ENCODE results near the gene KRT79. TPM values are rescaled to one million over a fixed set of nuclear protein-coding genes. Genes with fewer than 3 reads are reported as not detected.

The KRT79 gene
- total RNA-seq, 1 donor from 2014 or later = not detected

DNA sequence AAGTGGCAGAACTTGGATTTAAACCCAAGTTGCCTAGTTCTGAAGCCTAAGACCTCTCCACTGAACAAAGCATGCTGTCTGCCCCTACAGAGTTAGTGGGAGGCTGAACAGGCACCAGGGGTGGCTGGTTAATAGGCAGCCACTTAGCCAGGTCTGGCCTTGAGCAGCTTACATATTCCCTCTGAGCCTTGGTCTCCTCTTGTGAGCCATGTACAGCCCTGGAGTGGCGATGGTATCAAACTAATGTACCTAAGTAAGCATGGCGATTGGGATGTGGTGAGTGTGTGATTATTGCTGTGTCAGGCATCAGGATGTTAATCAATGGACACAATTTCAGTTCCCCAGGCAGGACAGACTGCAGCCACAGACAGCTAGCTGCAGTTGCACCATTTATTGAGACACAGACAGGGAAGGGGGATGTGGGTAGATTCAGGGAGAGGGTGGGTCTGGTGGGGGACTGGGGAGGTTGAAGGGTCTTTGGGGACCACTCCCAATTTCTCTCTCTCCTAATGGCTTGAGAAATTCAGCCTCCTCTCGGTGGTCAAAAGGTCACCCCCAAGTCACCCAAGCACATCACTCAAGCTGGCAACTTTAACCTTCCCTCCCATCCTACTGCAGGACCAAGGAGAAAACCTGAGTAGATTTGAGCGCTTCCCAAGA lies 12.9 kb downstream of the KRT79 start:
- no peak for DNase-seq (ENCODE audit: low spot score in 2 of 2, unreplicated experiment in 2 of 2)
- peaks cover 18% of the 10 kb centered on the region for H3K4me1 Mint-ChIP-seq
- TF ChIP-seq, protein P1, sequence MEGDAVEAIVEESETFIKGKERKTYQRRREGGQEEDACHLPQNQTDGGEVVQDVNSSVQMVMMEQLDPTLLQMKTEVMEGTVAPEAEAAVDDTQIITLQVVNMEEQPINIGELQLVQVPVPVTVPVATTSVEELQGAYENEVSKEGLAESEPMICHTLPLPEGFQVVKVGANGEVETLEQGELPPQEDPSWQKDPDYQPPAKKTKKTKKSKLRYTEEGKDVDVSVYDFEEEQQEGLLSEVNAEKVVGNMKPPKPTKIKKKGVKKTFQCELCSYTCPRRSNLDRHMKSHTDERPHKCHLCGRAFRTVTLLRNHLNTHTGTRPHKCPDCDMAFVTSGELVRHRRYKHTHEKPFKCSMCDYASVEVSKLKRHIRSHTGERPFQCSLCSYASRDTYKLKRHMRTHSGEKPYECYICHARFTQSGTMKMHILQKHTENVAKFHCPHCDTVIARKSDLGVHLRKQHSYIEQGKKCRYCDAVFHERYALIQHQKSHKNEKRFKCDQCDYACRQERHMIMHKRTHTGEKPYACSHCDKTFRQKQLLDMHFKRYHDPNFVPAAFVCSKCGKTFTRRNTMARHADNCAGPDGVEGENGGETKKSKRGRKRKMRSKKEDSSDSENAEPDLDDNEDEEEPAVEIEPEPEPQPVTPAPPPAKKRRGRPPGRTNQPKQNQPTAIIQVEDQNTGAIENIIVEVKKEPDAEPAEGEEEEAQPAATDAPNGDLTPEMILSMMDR (IDR thresholded peaks at IDR 0.05; ENCODE audit: unreplicated experiment) = no peak
- no peaks in the 10 kb centered on the region for H3K9me3 Mint-ChIP-seq
- no peak overlapping the region for H3K27ac Mint-ChIP-seq
- no peak overlapping the region for H3K4me3 Mint-ChIP-seq
- no peaks in the 10 kb centered on the region for H3K36me3 Mint-ChIP-seq
- peaks cover 2% of the 10 kb centered on the region for H3K27me3 Mint-ChIP-seq (ENCODE audit: low read depth)

DNA sequence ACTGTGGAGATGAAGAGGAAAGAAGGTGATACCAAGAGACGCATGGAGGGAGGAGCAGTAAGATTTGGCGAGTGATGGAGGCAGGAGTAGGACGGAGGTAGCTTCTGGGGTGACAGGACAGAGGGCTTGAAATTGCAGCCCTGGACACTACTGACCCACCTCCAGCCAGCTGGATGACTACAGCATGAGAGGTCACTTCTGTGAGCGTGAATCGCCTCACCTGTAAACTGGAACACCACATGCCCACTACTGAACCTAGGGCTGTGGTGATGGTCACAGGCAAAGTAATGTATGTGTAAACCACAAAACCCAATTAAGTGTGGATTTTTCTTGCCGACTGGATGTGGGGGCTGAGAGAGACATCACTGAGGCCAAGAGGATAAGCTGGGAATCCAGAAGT lies 13.6 kb downstream of the KRT79 start:
- TF ChIP-seq, protein P1 (IDR thresholded peaks at IDR 0.05; ENCODE audit: unreplicated experiment) = no peak
- H3K36me3 Mint-ChIP-seq = no peaks in the 10 kb centered on the region
- H3K27me3 Mint-ChIP-seq (ENCODE audit: low read depth) = peaks cover 2% of the 10 kb centered on the region
- peaks cover 20% of the 10 kb centered on the region for H3K4me1 Mint-ChIP-seq
- peak overlapping the region; percentile 32 for H3K27ac Mint-ChIP-seq
- H3K9me3 Mint-ChIP-seq = no peaks in the 10 kb centered on the region
- DNase-seq (ENCODE audit: low spot score in 2 of 2, unreplicated experiment in 2 of 2) = no peak
- H3K4me3 Mint-ChIP-seq = no peak overlapping the region

DNA sequence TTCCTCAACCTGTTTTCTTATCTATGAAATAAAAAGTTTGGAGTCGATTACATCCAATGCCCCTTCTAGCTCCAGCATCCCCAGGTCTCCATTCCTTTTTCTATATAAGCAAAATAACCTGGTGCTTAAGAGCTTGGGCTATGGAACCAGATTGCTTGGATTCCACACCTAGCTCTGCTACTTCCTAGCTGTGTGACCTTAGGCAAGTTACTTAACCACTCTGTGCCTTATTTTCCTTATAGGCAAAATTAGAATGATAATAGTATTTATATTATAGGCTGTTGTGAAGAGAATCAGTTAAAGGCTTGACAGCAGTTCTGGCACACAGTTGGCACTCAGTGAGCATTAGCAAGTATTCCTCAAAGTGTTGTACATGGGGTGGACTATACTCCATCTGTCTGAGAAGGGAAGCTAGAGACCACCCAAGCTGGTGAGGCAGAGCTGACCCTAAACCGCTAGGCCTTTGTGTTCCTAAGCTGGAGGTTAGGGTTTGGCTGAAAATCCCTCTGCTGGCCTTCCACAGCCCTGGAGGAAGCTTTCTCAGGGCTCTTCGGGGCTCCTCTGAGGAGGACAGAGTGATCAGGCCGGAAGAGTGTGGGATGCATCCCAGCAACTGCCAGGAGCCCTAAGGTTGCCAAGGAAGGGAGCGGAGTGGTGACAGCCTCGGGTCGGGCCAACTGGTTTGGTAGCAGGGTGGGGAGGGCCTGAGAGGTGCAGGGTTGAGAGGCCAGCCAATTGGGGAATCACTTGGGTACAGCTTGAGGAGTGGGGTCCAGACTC lies 14.2 kb downstream of the KRT79 start:
- DNase-seq (ENCODE audit: low spot score in 2 of 2, unreplicated experiment in 2 of 2) = no peak
- H3K9me3 Mint-ChIP-seq = no peaks in the 10 kb centered on the region
- TF ChIP-seq, protein P1 (IDR thresholded peaks at IDR 0.05; ENCODE audit: unreplicated experiment) = no peak

DNA sequence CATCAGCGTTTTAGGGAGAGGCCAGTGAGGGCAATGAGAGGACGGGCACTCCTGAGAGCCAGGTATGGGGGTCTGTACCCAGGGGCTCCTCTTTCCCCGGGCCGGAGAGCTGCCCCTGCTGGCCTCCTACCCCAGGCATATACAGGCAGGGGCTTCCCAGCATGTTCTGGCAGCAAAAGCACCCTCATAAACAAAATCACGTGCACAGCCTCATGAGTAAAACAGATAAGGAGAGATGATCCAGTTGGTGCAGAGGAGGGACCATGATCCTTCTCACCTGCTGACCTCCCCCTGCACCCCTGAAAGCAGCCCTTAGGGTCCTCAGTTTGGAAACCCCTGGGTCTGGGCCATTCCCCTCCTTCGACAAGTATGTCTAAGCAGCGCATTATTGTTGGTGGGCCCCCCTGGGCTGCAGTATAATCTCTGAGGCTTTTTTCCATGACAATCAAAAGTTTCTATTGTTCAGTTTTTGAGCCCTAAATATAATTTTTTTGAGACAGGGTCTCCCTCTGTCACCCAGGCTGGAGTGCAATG lies 15.2 kb downstream of the KRT79 start:
- Mint-ChIP-seq H3K27ac (peak overlapping the region; percentile 76), H3K27me3 (ENCODE audit: low read depth) (peaks cover 2% of the 10 kb centered on the region), H3K36me3 (no peaks in the 10 kb centered on the region), H3K9me3 (no peaks in the 10 kb centered on the region), H3K4me3 (no peak overlapping the region), H3K4me1 (peaks cover 34% of the 10 kb centered on the region)
- no peak for DNase-seq (ENCODE audit: low spot score in 2 of 2, unreplicated experiment in 2 of 2)
- TF ChIP-seq, protein P1 (IDR thresholded peaks at IDR 0.05; ENCODE audit: unreplicated experiment) = no peak

More for the DNA sequence above, 14.2 kb downstream of the KRT79 start:
- Mint-ChIP-seq H3K27me3 (ENCODE audit: low read depth) (peaks cover 2% of the 10 kb centered on the region), H3K36me3 (no peaks in the 10 kb centered on the region), H3K4me1 (peaks cover 25% of the 10 kb centered on the region), H3K27ac (no peak overlapping the region), H3K4me3 (no peak overlapping the region)

DNA sequence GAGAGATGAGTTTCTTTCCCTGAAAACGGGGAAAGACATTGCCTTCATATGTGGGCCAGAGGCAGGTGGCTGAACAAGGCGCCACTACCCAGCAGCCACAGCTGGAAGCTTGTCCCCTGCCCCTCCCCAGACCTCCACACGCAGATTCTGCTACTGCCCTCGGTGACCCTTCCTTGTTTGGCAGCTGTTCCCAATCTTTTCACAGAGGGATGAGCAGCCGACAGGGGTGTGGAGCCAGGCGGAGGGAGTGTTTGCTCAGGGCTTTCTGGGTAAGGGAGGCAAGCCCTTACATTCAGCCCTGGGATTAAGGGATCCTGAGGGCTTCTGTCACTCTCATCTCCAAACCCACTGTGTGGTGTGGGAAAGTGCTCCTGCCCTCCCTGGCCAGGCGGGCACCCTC lies 15.7 kb downstream of the KRT79 start:
- no peak overlapping the region for H3K4me3 Mint-ChIP-seq
- no peak for DNase-seq (ENCODE audit: low spot score in 2 of 2, unreplicated experiment in 2 of 2)
- no peaks in the 10 kb centered on the region for H3K36me3 Mint-ChIP-seq
- H3K9me3 Mint-ChIP-seq = no peaks in the 10 kb centered on the region
- peaks cover 36% of the 10 kb centered on the region for H3K4me1 Mint-ChIP-seq
- TF ChIP-seq, protein P1 (IDR thresholded peaks at IDR 0.05; ENCODE audit: unreplicated experiment) = no peak
- peaks cover 2% of the 10 kb centered on the region for H3K27me3 Mint-ChIP-seq (ENCODE audit: low read depth)
- peak overlapping the region; percentile 76 for H3K27ac Mint-ChIP-seq
